B cell (primary cell): ENCODE results near the gene PPIL1. TPM values are rescaled to one million over a fixed set of nuclear protein-coding genes. Genes with fewer than 3 reads are reported as not detected.

Experiments
- ATAC-seq: fragments of 200-7000 bp; cut with Tn5 transposase; one replicate; pipeline ENCODE4 v1.10.0; 2021; ENCODE audit warnings: low read depth, mild to moderate bottlenecking, moderate number of reproducible peaks, moderate library complexity
- CTCF ChIA-PET: fragments of 350-600 bp; sonication (Branson Sonifier 250); formaldehyde crosslinking; loops from one replicate; lab custom pipeline; 2021; ENCODE audit warnings: antibody characterized with exemption, inconsistent platforms; lab: Charles Lee
- POLR2A ChIA-PET: fragments of 350-600 bp; sonication (Branson Sonifier 250); formaldehyde crosslinking; loops from one replicate; lab custom pipeline; 2021; ENCODE audit warnings: antibody characterized with exemption; lab: Charles Lee
- DNase-seq: peaks from one replicate; pipeline ENCODE4 v3.0.0; 2013
- H2AFZ ChIP-seq: 2 replicates; pipeline ENCODE4 v1.6.1; 2012; ENCODE audit warnings: mild to moderate bottlenecking, low read depth, low read length; ENCODE audit not compliant: insufficient read depth, poor library complexity, severe bottlenecking
- H3K27ac ChIP-seq, 2 donors: 1 replicate in 1 of 2; 2 replicates in 1 of 2; pipeline ENCODE4 v1.5.1; 2012 to 2013; ENCODE audit warnings: low read length in 2 of 2, mild to moderate bottlenecking in 2 of 2, moderate library complexity in 1 of 2
- H3K27me3 ChIP-seq, 4 experiments: fragments of 200-600 bp in 1 of 4; sonication (generic) in 1 of 4; replicated peaks in 1 of 4; 1 replicate in 2 of 4; 2 replicates in 2 of 4; pipeline versions ENCODE4 v1.6.1 to v1.7.0; 2013 to 2016; ENCODE audit warnings: low read length in 3 of 4, mild to moderate bottlenecking in 2 of 4, mixed read lengths in 1 of 4, moderate library complexity in 1 of 4; ENCODE audit not compliant: insufficient read depth in 4 of 4, control insufficient read depth in 3 of 4; ENCODE audit errors: control extremely low read depth in 1 of 4
- H3K36me3 ChIP-seq, 2 experiments: replicated peaks in 1 of 2; 1 replicate in 1 of 2; 2 replicates in 1 of 2; pipeline versions ENCODE4 v1.6.1 to v1.7.1; 2013; ENCODE audit warnings: low read length in 1 of 2; ENCODE audit not compliant: insufficient read depth in 2 of 2, control insufficient read depth in 1 of 2; ENCODE audit errors: control extremely low read depth in 1 of 2, extremely low read depth in 1 of 2
- H3K4me1 ChIP-seq, 2 donors: fragments of 200-600 bp in 1 of 2; sonication (generic) in 1 of 2; 1 replicate in 1 of 2; 2 replicates in 1 of 2; pipeline versions ENCODE4 v1.5.1 to v1.6.1; 2013 to 2017; ENCODE audit warnings: low read length in 2 of 2; ENCODE audit not compliant: control insufficient read depth in 2 of 2, insufficient read depth in 2 of 2
- H3K4me2 ChIP-seq: replicated peaks from 2 replicates; pipeline ENCODE3; 2012; ENCODE audit warnings: mild to moderate bottlenecking, low read depth, low read length; ENCODE audit not compliant: poor library complexity, severe bottlenecking
- H3K4me3 ChIP-seq, 5 experiments: fragments of 200-600 bp in 1 of 5; sonication (generic) in 1 of 5; 1 replicate in 3 of 5; 2 replicates in 2 of 5; pipeline versions ENCODE4 v1.5.1 to v1.7.0; 2011 to 2016; ENCODE audit warnings: low read length in 4 of 5, mild to moderate bottlenecking in 4 of 5, low read depth in 2 of 5, control low read depth in 1 of 5, moderate library complexity in 1 of 5; ENCODE audit not compliant: insufficient read depth in 1 of 5; ENCODE audit errors: control extremely low read depth in 1 of 5, extremely low read depth in 1 of 5
- H3K79me2 ChIP-seq: fragments of 200-600 bp; sonication (generic); one replicate; pipeline ENCODE4 v1.6.0; 2016; ENCODE audit warnings: low read length; ENCODE audit not compliant: control insufficient read depth, insufficient read depth
- H3K9ac ChIP-seq: fragments of 200-600 bp; sonication (generic); 2 replicates; pipeline ENCODE4 v1.6.1; 2017; ENCODE audit warnings: mild to moderate bottlenecking, low read length, moderate library complexity
- H3K9me3 ChIP-seq, 3 donors: one replicate each; pipeline versions ENCODE4 v1.6.1 to v1.7.1; 2013; ENCODE audit warnings: low read length in 2 of 3; ENCODE audit not compliant: control insufficient read depth in 2 of 3, insufficient read depth in 1 of 3; ENCODE audit errors: control extremely low read depth in 1 of 3
- H4K20me1 ChIP-seq: 2 replicates; pipeline ENCODE4 v1.6.0; 2012; ENCODE audit warnings: mild to moderate bottlenecking, low read length; ENCODE audit not compliant: insufficient read depth, control insufficient read depth, poor library complexity, severe bottlenecking
- H3K27ac Mint-ChIP-seq: one replicate; pipeline ENCODE4 v1.8.0; 2021; ENCODE audit warnings: mixed read lengths
- H3K27me3 Mint-ChIP-seq: one replicate; pipeline ENCODE4 v1.8.0; 2021; ENCODE audit warnings: mixed read lengths
- H3K4me1 Mint-ChIP-seq: one replicate; pipeline ENCODE4 v1.8.0; 2021; ENCODE audit warnings: mixed read lengths
- H3K4me3 Mint-ChIP-seq: one replicate; pipeline ENCODE4 v1.8.0; 2021; ENCODE audit warnings: mixed read lengths
- H3K9me3 Mint-ChIP-seq: one replicate; pipeline ENCODE4 v1.8.0; 2022; ENCODE audit warnings: mixed read lengths; ENCODE audit not compliant: insufficient read depth
- CTCF ChIP-seq: fragments of 200-600 bp; IDR thresholded peaks from one replicate; pipeline ENCODE4 v1.8.0; 2022; ENCODE audit warnings: antibody characterized with exemption, mild to moderate bottlenecking
- EZH2 ChIP-seq: IDR thresholded peaks from 2 replicates; pipeline ENCODE4 v1.6.1; 2012; ENCODE audit warnings: borderline replicate concordance, low read depth, mild to moderate bottlenecking, moderate library complexity, low read length; ENCODE audit not compliant: insufficient read depth, poor library complexity, severe bottlenecking
- WGBS: methylation state at CpG from one replicate; pipeline ENCODE4 v1.1.5; 2013; ENCODE audit warnings: missing lambda C conversion rate; ENCODE audit not compliant: insufficient coverage; 5-methylcytosine and 5-hydroxymethylcytosine counted together
- intact Hi-C: fragments of 100-400 bp; cut with micrococcal nuclease; formaldehyde crosslinking; loops from one replicate; pipeline ENCODE4 v1.10.0; 2022
- polyA plus RNA-seq: library from polyadenylated mRNA; depleted of rRNA; stranded (reverse); fragments of >200 nt; gene quantifications from 2 replicates; pipeline ENCODE4 v1.2.3, GENCODE V29; 2012
- total RNA-seq, 2 donors: library from RNA; stranded (reverse); fragments of 120-200 nt in 1 of 2; gene quantifications; 1 replicate in 1 of 2; 2 replicates in 1 of 2; pipeline versions ENCODE4 v1.2.3 to v1.2.4, GENCODE V29; 2013 to 2022

The PPIL1 gene
- total and polyA plus RNA-seq, 2 donors (not counting 1 experiment from before 2014, with no cell fraction given), result 2.9 to 7.0 TPM

DNA sequence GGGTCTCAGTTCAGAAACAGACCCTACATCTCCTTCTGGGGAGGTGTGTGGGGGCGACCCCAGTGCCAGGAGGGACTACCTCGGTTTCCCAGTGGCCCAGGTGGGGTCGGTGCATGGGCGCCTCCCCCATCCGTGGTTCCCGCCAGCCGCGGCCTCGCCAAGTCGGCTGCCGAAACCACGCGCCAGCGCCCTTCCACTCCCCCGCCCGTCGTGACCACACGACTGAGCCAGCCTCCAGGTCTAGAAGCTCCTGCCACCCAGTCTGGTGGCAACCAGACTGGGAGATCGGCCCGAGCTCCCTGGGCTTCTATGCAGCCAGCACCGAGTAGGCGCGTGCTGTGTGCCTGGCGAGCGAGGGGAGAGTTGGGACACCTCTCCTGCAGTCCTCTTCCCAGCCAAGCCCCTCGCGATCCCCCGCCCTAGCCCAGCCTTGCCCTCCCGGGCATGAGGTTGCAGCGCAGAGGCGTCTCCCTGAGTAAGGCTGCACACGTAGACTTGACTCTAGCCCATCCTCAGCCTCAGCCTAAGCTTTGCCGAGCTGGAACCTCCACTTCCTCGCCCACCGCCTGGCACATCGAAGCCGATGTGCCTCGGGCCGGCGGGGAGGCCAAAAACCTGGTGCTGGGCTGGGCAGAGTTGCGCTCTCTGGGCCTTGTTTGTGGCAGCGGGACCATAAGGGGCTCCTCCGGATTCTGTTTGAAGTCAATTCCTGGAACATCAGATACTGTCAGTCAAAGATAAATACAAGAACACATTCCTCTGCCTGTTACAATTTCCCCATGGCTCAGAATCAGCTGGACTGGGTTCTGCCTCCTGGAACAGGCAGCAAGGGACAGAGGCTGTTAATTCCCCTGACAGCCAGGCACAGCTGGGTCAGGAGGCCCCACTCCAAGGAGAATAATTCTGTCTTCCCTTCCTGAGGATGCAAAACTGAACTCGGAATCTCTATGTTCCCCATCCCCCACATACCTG lies 33.9 kb downstream of the PPIL1 start:
- Histone ChIP-seq H3K4me1 (peaks cover 18 to 23% of the 10 kb centered on the region in 2 donors), H3K4me2 (peak overlapping the region; percentile 96), H3K4me3 (peak overlapping the region; percentile 15 to 61 (median 42)), H3K9ac (peak overlapping the region; percentile 62), H3K27ac (no peak overlapping the region), H3K27me3 (peaks cover 0 to 40% (median 22%) of the 10 kb centered on the region in 4 experiments), H3K79me2 (no peaks in the 10 kb centered on the region), H3K36me3 (no peaks in the 10 kb centered on the region), H3K9me3 (no peaks in the 10 kb centered on the region), H4K20me1 (no peaks in the 10 kb centered on the region), H2AFZ (peak overlapping the region; percentile 64)
- H3K27ac Mint-ChIP-seq, result no peak overlapping the region
- peaks cover 34% of the 10 kb centered on the region for H3K27me3 Mint-ChIP-seq
- H3K4me3 Mint-ChIP-seq, result peak overlapping the region; percentile 86
- CTCF ChIA-PET, result no interaction called here
- TF ChIP-seq CTCF (no peak), EZH2 (no peak)
- H3K4me1 Mint-ChIP-seq, result peaks cover 14% of the 10 kb centered on the region
- H3K9me3 Mint-ChIP-seq, result no peaks in the 10 kb centered on the region
- POLR2A ChIA-PET, result no interaction called here
- 25% methylated on average over 43 of the region's 44 CpGs for WGBS
- DNase-seq, result peak; percentile 54
- peak; percentile 46 for ATAC-seq
- intact Hi-C loops, result no loop called here
